EL (cell line): ENCODE results near the gene HNRNPA2B1.
"Not testable (repeated sequence)": the region's sequence is repeated elsewhere in the genome, so short reads cannot be mapped to it uniquely, and the experiment has no call there.

ENCODE experiments used
- DNase-seq: peaks from one replicate; pipeline ENCODE4 v3.0.0-alpha.2; 2016

HNRNPA2B1 gene

GRCh38 chr7:26197153-26198115, 3.1 kb downstream of the HNRNPA2B1 start:
- DNase-seq, result no peak

- DNase-seq, result no peak
Measured at GRCh38 chr7:26195867-26196657, 4.5 kb downstream of the HNRNPA2B1 start.

GRCh38 chr7:26195182-26195581, 5.4 kb downstream of the HNRNPA2B1 start:
- no peak for DNase-seq

GRCh38 chr7:26194764-26195163, 5.8 kb downstream of the HNRNPA2B1 start:
- DNase-seq, result not testable (repeated sequence)

- no peak for DNase-seq
Measured at GRCh38 chr7:26193432-26194207, 6.9 kb downstream of the HNRNPA2B1 start.

GRCh38 chr7:26192485-26193087, 8.0 kb downstream of the HNRNPA2B1 start:
- no peak for DNase-seq

GRCh38 chr7:26191974-26192479, 8.5 kb downstream of the HNRNPA2B1 start:
- no peak for DNase-seq

- DNase-seq, result no peak
Measured at GRCh38 chr7:26191233-26191973, 9.1 kb downstream of the HNRNPA2B1 start.

- DNase-seq, result no peak
Measured at GRCh38 chr7:26190417-26190869, 10.1 kb downstream of the HNRNPA2B1 start.

- DNase-seq, result no peak
Measured at GRCh38 chr7:26189697-26190096, 10.8 kb downstream of the HNRNPA2B1 start.

GRCh38 chr7:26188957-26189541, 11.5 kb downstream of the HNRNPA2B1 start:
- no peak for DNase-seq

- DNase-seq, result no peak
Measured at GRCh38 chr7:26188206-26188956, 12.2 kb downstream of the HNRNPA2B1 start.

- DNase-seq, result peak; percentile 39
Measured at GRCh38 chr7:26187380-26188205, 13.0 kb downstream of the HNRNPA2B1 start.

- no peak for DNase-seq
Measured at GRCh38 chr7:26186364-26187311, 13.9 kb downstream of the HNRNPA2B1 start.

GRCh38 chr7:26185844-26186180, 14.7 kb downstream of the HNRNPA2B1 start:
- no peak for DNase-seq

GRCh38 chr7:26185131-26185843, 15.3 kb downstream of the HNRNPA2B1 start:
- DNase-seq, result no peak

GRCh38 chr7:26184281-26185101, 16.1 kb downstream of the HNRNPA2B1 start:
- DNase-seq, result not testable (repeated sequence)
